ENCODE results near the gene PTGER3.

Gene PTGER3

GRCh38 chr1:71047635-71048607, at the start of gene PTGER3:
Gene PTGER3 (minus strand): TSS chr1:71047816. CDS start chr1:71047577, 239 bp downstream.
- DNase-seq = peak; percentile 37

GRCh38 chr1:71094913-71095312, 47.3 kb upstream of the PTGER3 start:
- no peak for DNase-seq

GRCh38 chr1:71093938-71094337, 46.3 kb upstream of the PTGER3 start:
- DNase-seq = peak; percentile 5

- DNase-seq = no peak
These were observed 42.1 kb upstream of the PTGER3 start for GRCh38 chr1:71089536-71090270.

GRCh38 chr1:71088645-71089287, 41.1 kb upstream of the PTGER3 start:
- no peak for DNase-seq

GRCh38 chr1:71087713-71088112, 40.1 kb upstream of the PTGER3 start:
- DNase-seq = no peak

- DNase-seq = no peak
These were observed 39.4 kb upstream of the PTGER3 start for GRCh38 chr1:71087060-71087459.

- DNase-seq = no peak
These were observed 38.7 kb upstream of the PTGER3 start for GRCh38 chr1:71086331-71086730.

GRCh38 chr1:71083271-71083670, 35.7 kb upstream of the PTGER3 start:
- DNase-seq = no peak

GRCh38 chr1:71081697-71082080, 34.1 kb upstream of the PTGER3 start:
- DNase-seq = no peak

- DNase-seq = peak; percentile 95
These were observed 33.4 kb upstream of the PTGER3 start, which contains the start of gene ZRANB2 for GRCh38 chr1:71080739-71081696. Gene ZRANB2 (minus strand): TSS chr1:71081035. CDS start chr1:71080995, 40 bp downstream.

GRCh38 chr1:71080230-71080738, 32.7 kb upstream of the PTGER3 start:
- no peak for DNase-seq

- no peak for DNase-seq
These were observed 27.1 kb upstream of the PTGER3 start for GRCh38 chr1:71074681-71075080.

GRCh38 chr1:71072273-71072672, 24.7 kb upstream of the PTGER3 start:
- no peak for DNase-seq

- no peak for DNase-seq
These were observed 24.1 kb upstream of the PTGER3 start for GRCh38 chr1:71071720-71072119.

- no peak for DNase-seq
These were observed 21.0 kb upstream of the PTGER3 start for GRCh38 chr1:71068325-71069240.

- DNase-seq = no peak
These were observed 7.2 kb upstream of the PTGER3 start for GRCh38 chr1:71054791-71055190.

- DNase-seq = no peak
These were observed 6.7 kb upstream of the PTGER3 start for GRCh38 chr1:71054281-71054731.

- DNase-seq = no peak
These were observed 6.1 kb upstream of the PTGER3 start for GRCh38 chr1:71053758-71054157.

- DNase-seq = no peak
These were observed 5.5 kb upstream of the PTGER3 start for GRCh38 chr1:71053146-71053545.
